ENCODE data around the gene KTN1.

KTN1 gene

DNA sequence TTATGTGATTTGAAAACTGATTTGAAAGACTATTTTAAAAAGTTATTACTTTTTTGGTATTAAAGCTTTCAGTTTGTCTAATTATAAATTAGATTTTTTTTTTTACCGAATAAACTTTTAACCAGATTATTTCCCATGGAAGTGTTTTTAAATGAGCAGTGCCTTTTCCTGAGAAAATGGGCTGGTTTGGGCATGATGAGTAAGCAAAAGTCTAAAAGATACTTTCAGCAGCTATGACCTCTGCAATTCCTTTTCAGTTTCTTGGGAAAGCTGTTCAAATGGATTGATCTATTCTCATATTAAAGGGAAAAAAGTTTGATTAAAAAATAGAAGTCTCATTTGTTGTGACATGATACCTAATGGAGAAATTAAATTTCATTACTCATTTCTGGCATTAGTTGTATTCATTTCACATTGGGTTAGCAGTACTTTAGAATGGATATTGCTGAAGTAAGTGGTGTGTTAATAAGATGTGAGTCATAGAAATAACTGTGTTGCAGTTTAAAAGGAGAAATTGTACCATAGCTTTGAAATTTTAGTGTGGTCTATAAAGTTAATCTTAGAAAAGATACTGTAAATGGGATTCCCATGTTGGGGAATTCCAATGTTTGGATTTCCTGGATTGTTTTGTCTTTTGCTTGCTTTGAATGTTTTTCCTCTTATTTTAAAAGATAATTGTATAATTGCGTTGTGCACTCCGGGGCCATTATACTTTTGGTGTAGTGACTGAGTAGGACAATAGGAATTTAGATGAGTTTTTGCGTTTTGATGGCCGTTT is 21.0 kb downstream of the KTN1 start:
- no peak for TF ChIP-seq EZH2phosphoT487 (IDR thresholded peaks at IDR 0.05; ENCODE audit: borderline replicate concordance)
- TF ChIP-seq, protein P1, sequence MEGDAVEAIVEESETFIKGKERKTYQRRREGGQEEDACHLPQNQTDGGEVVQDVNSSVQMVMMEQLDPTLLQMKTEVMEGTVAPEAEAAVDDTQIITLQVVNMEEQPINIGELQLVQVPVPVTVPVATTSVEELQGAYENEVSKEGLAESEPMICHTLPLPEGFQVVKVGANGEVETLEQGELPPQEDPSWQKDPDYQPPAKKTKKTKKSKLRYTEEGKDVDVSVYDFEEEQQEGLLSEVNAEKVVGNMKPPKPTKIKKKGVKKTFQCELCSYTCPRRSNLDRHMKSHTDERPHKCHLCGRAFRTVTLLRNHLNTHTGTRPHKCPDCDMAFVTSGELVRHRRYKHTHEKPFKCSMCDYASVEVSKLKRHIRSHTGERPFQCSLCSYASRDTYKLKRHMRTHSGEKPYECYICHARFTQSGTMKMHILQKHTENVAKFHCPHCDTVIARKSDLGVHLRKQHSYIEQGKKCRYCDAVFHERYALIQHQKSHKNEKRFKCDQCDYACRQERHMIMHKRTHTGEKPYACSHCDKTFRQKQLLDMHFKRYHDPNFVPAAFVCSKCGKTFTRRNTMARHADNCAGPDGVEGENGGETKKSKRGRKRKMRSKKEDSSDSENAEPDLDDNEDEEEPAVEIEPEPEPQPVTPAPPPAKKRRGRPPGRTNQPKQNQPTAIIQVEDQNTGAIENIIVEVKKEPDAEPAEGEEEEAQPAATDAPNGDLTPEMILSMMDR (conservative IDR thresholded peaks at IDR 0.05; ENCODE audit: low read length): no peak
- peaks cover 55% of the 10 kb centered on the region for H4K20me1 ChIP-seq (ENCODE audit: insufficient read depth, low read length, poor library complexity, severe bottlenecking)
- H3K9ac ChIP-seq (ENCODE audit: low read depth, low read length, poor library complexity, severe bottlenecking): no peak overlapping the region

GRCh38 chr14:55603401-55603953 is 23.5 kb downstream of the KTN1 start:
- H3K4me2 ChIP-seq (ENCODE audit: low read depth, low read length, poor library complexity, severe bottlenecking): no peak overlapping the region
- peaks cover 7% of the 10 kb centered on the region; the same call in 1 of the 2 replicates for H3K36me3 ChIP-seq (ENCODE audit: insufficient read depth, low read length)
- no peaks in the 10 kb centered on the region for H3K9me3 ChIP-seq (ENCODE audit: insufficient read depth, low read depth, low read length)
- H3K27me3 ChIP-seq (ENCODE audit: insufficient read depth, low read length, poor library complexity, severe bottlenecking): no peaks in the 10 kb centered on the region
- H4K20me1 ChIP-seq (ENCODE audit: insufficient read depth, low read length, poor library complexity, severe bottlenecking): peaks cover 69% of the 10 kb centered on the region
- H3K4me1 ChIP-seq (ENCODE audit: insufficient read depth, low read length, poor library complexity, severe bottlenecking): peaks cover 9% of the 10 kb centered on the region
- no peak overlapping the region for H2AFZ ChIP-seq (ENCODE audit: low read length)
- no peak overlapping the region for H3K9ac ChIP-seq (ENCODE audit: low read depth, low read length, poor library complexity, severe bottlenecking)
- TF ChIP-seq EZH2phosphoT487 (IDR thresholded peaks at IDR 0.05; ENCODE audit: borderline replicate concordance): no peak
- TF ChIP-seq, protein P1 (conservative IDR thresholded peaks at IDR 0.05; ENCODE audit: low read length): no peak
- peaks cover 99% of the 10 kb centered on the region for H3K79me2 ChIP-seq (ENCODE audit: insufficient read depth, low read length)
- no peaks in the 10 kb centered on the region for H3F3A ChIP-seq (ENCODE audit: low read depth)
- H3K4me3 ChIP-seq (ENCODE audit: low read length, poor library complexity, severe bottlenecking): no peak overlapping the region
- H3K9me2 ChIP-seq (replicated peaks; ENCODE audit: low read depth, low read length): no peaks in the 10 kb centered on the region

More for the DNA sequence above, 21.0 kb downstream of the KTN1 start:
- no peaks in the 10 kb centered on the region for H3K9me3 ChIP-seq (ENCODE audit: insufficient read depth, low read depth, low read length)
- H3K27me3 ChIP-seq (ENCODE audit: insufficient read depth, low read length, poor library complexity, severe bottlenecking): no peaks in the 10 kb centered on the region
- H3K9me2 ChIP-seq (replicated peaks; ENCODE audit: low read depth, low read length): no peaks in the 10 kb centered on the region
- H2AFZ ChIP-seq (ENCODE audit: low read length): no peak overlapping the region
- H3K4me1 ChIP-seq (ENCODE audit: insufficient read depth, low read length, poor library complexity, severe bottlenecking): peaks cover 9% of the 10 kb centered on the region
- no peak overlapping the region for H3K4me3 ChIP-seq (ENCODE audit: low read length, poor library complexity, severe bottlenecking)
- no peaks in the 10 kb centered on the region for H3F3A ChIP-seq (ENCODE audit: low read depth)
- H3K4me2 ChIP-seq (ENCODE audit: low read depth, low read length, poor library complexity, severe bottlenecking): no peak overlapping the region
- peaks cover 7% of the 10 kb centered on the region; the same call in 1 of the 2 replicates for H3K36me3 ChIP-seq (ENCODE audit: insufficient read depth, low read length)
- peaks cover 97% of the 10 kb centered on the region for H3K79me2 ChIP-seq (ENCODE audit: insufficient read depth, low read length)

- TF ChIP-seq, protein P1 (conservative IDR thresholded peaks at IDR 0.05; ENCODE audit: low read length): no peak
- TF ChIP-seq EZH2phosphoT487 (IDR thresholded peaks at IDR 0.05; ENCODE audit: borderline replicate concordance): no peak
- no peaks in the 10 kb centered on the region for H3K9me3 ChIP-seq (ENCODE audit: insufficient read depth, low read depth, low read length)
- no peaks in the 10 kb centered on the region for H3K27me3 ChIP-seq (ENCODE audit: insufficient read depth, low read length, poor library complexity, severe bottlenecking)
- peaks cover 62% of the 10 kb centered on the region for H4K20me1 ChIP-seq (ENCODE audit: insufficient read depth, low read length, poor library complexity, severe bottlenecking)
- no peak overlapping the region for H3K4me3 ChIP-seq (ENCODE audit: low read length, poor library complexity, severe bottlenecking)
- peaks cover 9% of the 10 kb centered on the region for H3K4me1 ChIP-seq (ENCODE audit: insufficient read depth, low read length, poor library complexity, severe bottlenecking)
- no peaks in the 10 kb centered on the region for H3F3A ChIP-seq (ENCODE audit: low read depth)
- H3K36me3 ChIP-seq (ENCODE audit: insufficient read depth, low read length): peaks cover 7% of the 10 kb centered on the region; the same call in 1 of the 2 replicates
- no peaks in the 10 kb centered on the region for H3K9me2 ChIP-seq (replicated peaks; ENCODE audit: low read depth, low read length)
- no peak overlapping the region for H3K4me2 ChIP-seq (ENCODE audit: low read depth, low read length, poor library complexity, severe bottlenecking)
- H2AFZ ChIP-seq (ENCODE audit: low read length): no peak overlapping the region
- peaks cover 99% of the 10 kb centered on the region for H3K79me2 ChIP-seq (ENCODE audit: insufficient read depth, low read length)
- H3K9ac ChIP-seq (ENCODE audit: low read depth, low read length, poor library complexity, severe bottlenecking): no peak overlapping the region
Measured at GRCh38 chr14:55604488-55604887, 24.5 kb downstream of the KTN1 start.

Data from Loucy (cell line).